NCI-H1417 (cell line): Measurements from ENCODE around the gene LNPEP.
"Not testable (repeated sequence)": the region's sequence is repeated elsewhere in the genome, so short reads cannot be mapped to it uniquely, and the experiment has no call there.

Experiments used
- DNase-seq, 3 experiments: peaks; one replicate each; lab custom pipeline; 2025; lab: John Stamatoyannopoulos, UW

Gene LNPEP

GRCh38 chr5:97063251-97063650, 127.4 kb downstream of the LNPEP start:
- no peak for DNase-seq

DNA sequence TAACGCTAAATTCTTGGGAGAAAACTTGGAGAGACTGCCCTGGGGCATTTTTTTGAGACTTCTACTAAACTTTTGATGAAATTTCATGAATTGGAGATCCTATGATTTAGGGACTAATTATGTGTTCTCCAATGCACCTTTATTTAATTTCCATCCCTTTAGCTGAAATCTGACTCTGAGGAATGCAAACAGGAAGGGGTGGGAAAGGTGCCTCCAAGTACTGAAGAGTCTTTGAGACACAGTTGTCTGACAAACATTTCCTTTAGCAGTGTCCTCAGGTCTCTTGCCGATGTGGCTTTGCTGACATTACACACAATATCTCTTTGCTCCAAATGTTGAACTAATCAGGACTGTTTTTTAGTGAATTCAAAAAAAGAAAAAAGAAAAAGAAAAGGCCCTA, 129.6 kb downstream of the LNPEP start:
- no peak for DNase-seq

GRCh38 chr5:97067296-97067850, 131.5 kb downstream of the LNPEP start:
- DNase-seq, result no peak

DNA sequence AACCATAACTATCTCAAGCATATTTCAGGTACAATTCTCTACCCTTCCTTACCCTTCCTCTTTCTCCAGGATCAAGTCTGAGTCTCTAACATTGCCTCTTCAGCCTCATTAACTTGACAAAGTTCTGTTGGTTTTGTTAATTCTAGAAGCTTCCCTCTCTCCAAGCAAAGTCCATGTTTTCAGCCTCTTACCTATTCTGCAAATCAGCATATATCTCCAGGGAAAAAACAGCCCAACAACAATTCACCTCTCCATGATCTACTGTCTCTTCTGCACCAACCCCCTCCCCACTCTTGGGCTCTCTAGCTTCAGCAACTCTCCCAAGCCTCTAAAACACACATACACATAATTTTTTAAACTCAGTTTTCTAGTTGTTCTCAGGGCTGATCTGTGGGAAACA, 134.4 kb downstream of the LNPEP start:
- no peak for DNase-seq

DNA sequence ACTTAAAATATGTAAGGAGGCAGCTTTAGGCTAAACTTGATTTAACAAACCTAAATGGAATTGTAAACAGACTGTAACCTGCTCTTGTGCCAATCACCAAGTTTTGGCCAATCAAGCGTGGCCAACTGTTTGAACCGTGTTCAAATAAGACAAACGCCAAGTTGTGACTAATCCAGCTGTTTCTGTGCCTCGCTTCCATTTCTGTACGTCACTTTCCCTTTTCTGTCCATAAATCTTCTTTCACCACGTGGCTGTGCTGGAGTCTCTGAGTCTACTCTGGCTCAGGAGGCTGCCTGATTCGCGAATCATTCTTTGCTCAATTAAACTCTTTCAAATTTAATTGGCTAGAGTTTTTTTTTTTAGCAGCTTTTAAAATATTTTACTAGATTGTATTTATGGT, 135.2 kb downstream of the LNPEP start:
- DNase-seq, result no peak

- no peak for DNase-seq
Observed at GRCh38 chr5:97071993-97072392, 136.1 kb downstream of the LNPEP start.

DNA sequence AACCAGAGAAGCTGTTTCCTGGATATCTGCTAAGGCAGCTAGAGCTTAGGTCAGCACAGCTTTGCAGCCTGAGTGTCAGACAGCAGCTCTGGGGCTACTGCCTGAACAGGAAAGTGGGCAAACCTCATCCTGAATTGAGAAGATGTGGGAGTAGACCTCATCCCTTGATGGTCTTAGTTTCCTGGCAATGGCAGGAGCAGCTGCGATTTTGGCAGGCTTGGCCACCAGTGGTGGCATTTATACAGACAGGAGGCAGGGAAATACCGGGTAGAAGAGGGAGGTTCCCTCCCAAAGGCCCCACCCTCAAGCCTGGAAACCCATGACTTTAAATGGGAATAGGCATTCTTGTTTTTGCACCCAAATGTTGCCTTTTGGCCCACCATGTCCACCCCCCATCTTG, 136.8 kb downstream of the LNPEP start:
- no peak for DNase-seq

- DNase-seq, result no peak
Observed at GRCh38 chr5:97073420-97073819, 137.5 kb downstream of the LNPEP start.

DNA sequence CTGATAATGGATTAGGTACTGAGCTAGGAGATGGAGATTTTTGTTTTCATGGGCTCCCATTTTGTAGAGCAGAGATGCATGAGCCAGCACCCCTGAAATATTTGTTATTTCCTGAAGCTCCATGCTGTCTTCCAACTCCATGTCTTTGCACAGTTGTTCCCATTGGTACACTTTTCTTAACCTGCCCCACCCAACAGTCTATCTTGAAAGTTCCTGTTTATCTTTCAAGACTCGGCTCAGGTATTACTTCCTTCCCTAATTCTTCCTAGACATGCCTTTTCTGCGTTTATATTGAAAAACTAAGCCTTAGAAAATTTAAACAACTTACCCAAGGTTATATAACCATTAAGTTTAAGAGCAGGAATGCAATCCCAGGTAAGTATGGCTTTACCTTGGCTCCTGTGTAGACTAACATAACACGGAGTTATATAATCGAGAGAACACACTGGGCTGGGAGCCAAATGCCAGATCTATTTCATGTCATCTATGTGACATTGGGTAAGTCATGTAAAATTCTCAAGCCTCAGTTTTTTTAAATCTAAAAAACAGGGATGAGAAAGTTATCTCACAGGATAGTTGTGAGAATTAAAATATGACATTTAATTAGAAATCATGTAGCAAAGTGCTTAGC, 139.1 kb downstream of the LNPEP start:
- DNase-seq, result no peak

GRCh38 chr5:97075649-97076048, 139.8 kb downstream of the LNPEP start:
- no peak for DNase-seq

DNA sequence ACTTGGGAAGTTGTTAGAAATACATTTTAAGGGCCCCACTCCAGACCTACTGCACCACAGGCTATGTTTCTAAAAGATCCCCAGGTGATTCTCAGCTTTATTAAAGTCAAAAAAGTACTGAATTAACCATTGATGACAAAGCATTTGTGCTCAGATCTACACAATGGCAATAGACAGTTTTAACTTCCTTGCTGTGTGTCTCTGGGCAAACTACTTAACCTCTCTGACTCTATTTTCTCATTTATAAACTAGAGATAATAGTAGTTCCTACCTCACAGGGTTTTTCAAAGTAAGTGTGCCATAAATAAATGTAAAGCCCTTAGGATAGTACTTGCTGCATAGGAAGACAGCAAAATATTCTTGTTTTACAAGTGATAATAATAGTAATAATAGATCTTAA, 140.2 kb downstream of the LNPEP start:
- no peak for DNase-seq

DNA sequence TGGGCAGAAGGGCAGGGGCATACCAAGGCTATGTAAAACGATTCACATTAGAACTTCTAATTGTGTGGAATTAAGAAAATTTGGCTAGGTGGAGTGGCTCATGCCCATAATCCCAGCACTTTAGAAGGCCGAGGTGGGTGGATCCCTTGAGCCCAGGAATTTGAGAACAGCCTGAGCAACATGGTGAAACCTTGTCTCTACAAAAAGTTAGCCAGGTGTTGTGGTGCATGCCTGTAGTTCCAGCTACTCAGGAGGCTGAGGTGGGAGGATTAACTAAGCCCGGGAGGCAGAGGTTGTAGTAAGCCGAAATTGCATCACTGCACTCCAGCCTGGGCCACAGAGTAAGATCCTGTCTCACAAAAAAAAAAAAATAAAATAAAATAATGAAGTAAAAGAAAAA, 141.4 kb downstream of the LNPEP start:
- DNase-seq, result no peak

- no peak for DNase-seq
Observed at GRCh38 chr5:97078958-97079743, 143.3 kb downstream of the LNPEP start.

GRCh38 chr5:97084782-97085458, 149.0 kb downstream of the LNPEP start:
- not testable (repeated sequence) for DNase-seq

- no peak for DNase-seq
Observed at GRCh38 chr5:97085459-97086181, 149.7 kb downstream of the LNPEP start.
